GM21576 (cell line): Measurements from ENCODE around the gene SFTPB.
"Not testable (repeated sequence)": the region's sequence is repeated elsewhere in the genome, so short reads cannot be mapped to it uniquely, and the experiment has no call there.

ENCODE experiments used
- ATAC-seq: cut with Tn5 transposase; IDR thresholded peaks from one replicate; pipeline ENCODE4 v1.9.1; 2021; ENCODE audit warnings: mild to moderate bottlenecking, moderate library complexity; ENCODE audit not compliant: unreplicated experiment

The SFTPB gene

DNA sequence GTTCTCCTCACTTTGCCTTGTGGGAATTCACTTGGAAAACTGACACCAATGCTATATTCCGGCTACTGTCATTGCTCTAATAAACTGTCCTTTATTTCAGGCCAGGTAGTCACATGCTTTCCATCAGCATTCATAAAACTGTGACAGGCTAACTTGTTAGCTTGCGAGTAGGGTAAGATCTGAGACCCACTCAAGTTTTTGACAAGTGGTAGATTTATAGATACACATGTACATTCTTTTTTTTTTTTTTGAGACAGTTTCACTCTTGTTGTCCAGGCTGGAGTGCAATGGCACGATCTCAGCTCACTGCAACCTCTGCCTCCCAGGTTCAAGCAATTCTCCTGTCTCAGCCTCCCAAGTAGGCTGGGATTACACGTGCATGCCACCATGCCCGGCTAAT is 50.3 kb downstream of the SFTPB start:
- not testable (repeated sequence) for ATAC-seq

DNA sequence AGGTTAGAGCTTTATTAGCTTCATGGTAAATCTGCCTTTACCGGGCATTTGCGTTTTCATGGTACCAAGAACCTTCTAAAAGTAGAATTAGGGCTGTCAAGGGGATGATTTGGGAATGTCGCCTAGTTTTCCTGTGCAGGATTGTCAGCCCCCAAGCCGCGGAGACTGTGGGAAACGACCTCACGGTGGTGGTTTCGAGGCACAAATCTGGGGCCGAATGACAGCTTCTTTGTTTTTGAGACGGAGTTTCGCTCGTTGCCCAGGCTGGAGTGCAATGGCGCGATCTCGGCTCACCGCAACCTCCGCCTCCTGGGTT is 52.6 kb downstream of the SFTPB start:
- no peak for ATAC-seq

DNA sequence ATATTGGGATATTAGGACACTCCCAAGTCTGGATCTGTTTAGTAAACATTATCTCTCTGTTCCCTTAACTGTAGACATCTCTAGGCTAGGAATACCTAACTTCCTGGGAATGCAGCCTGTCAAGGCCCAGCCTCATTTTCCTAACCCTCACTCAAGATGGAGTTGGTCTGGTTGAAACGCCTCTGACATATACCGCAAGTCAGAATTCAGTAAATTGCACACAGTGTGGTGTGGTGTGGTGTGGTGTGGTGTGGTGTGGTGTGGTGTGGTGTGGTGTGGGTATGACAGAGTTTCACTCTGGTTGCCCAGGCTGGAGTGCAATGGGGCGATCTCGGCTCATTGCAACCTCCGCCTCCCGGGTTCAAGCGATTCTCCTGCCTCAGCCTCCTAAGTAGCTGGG is 53.2 kb downstream of the SFTPB start:
- not testable (repeated sequence) for ATAC-seq

DNA sequence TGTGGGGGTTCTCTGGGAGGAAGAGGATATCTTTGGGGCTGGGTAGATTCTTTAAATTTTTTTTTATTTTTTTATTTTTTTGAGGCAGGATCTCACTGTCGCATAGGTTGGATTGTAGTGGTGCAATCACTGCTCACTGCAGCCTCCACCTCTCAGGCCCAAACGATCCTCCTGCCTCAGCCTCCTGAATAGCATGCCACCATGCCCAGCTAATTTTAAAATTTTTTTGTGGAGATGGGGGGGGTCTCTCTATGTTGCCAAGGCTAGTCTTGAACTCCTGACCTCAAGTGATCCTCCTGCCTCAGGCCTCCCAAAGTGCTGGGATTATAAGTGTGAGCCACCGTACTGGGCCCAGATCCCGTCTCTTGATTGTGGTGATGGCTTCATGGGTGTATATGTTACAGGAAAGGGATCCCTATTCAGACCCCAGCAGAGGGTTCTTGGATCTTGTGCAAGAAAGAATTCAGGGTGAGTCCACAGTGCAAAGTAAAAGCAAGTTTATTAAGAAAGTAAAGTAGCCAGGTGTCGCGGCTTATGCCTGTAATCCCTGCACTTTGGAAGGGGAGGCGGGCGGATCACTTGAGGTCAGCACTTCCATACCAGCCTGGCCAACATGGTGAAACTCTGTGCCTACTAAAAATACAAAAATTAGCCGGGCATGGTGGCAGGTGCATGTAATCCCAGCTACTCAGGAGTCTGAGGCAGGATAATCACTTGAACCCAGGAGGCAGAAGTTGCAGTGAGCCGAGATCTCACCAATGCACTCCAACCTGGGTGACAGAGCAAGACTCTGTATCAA is 54.1 kb downstream of the SFTPB start:
- ATAC-seq: no peak

DNA sequence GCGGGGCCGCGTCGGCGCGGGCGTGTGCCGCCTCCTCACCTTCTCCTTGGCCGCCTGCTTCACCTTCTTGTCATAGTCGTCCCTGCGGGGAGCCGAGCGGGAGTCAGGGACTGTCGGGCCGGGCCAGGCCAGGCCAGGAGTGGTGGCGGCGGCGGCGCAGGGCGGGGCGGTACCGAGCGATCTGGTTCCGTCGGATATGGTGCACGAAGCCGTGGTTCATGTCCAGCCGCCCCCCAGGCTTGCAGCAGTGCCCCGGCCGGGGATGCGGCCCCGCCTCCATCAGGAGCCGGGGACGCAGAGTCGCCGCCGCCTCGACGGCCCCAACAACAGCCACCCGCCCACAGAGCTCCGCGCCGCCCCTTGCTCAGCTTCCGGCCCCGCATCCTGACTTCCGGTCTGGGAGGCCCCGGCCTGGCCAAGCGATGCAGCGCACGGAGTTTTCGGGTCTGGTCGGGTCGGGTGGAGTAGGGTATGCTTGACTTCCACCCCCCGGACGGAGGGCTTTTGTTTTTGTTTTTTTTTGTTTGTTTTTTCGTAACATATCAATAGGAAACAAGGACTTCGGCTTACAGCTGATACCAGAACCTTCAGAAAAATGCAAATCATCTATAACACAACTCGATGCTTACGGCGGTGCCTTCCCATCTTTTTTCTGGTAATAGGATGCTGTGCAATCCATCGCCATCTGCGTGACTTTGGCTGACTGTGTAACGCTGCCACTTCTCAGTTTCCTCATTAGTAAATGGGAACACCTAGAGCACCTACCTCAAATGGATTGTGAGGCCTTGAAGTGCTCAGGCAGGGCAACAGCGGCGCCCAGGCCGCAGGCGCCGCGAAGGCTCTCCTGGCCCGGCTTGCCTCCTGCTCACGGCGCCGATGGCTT is 56.1 kb downstream of the SFTPB start, which contains the start of gene C2orf68:
C2orf68 (minus strand) TSS at position 362 of the 883 bp plus-strand sequence; CDS start at position 280, 82 bp downstream.
- peak; percentile 83 for ATAC-seq

DNA sequence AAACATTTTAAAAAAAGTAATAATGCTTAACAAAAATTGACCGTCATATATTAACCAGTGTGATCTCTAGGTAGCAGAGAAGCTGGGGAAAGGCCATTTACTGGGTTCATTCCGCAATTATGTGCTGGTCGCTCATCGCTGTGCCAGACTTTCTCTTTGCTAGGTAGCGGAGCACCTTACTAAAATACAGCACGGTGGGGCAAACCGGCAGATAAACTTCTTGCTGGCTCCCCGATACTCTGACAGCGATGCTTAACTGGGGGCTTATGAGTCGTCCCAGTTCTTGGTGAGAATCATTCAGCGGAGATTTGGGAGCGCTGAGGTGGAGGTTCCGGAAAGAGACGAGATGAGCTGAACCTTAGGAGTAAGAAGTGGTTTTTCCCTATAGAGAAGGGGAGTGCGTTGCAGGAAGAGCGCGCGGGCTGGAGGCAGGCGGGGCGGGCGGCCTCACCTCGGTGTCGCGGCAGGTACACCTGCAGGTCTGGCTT is 56.7 kb downstream of the SFTPB start:
- ATAC-seq: peak; percentile 9
